Skin epidermis (tissue), 12 donors: ENCODE data around the gene ZFPM1.
A peak's percentile ranks its signal among the peaks of the same experiment; 100 is the strongest.

Experiments used
- H3K27ac ChIP-seq, 21 experiments: fragments of 200-600 bp; sonication (generic) in 11 of 21; one replicate each; pipeline ENCODE4 v1.5.0; 2020; ENCODE audit warnings: mild to moderate bottlenecking in 3 of 21, inconsistent platforms in 2 of 21, moderate library complexity in 2 of 21
- H3K4me3 ChIP-seq, 7 experiments: fragments of 200-600 bp; sonication (generic) in 2 of 7; one replicate each; pipeline ENCODE4 v1.5.0; 2020; ENCODE audit warnings: inconsistent platforms in 2 of 7, mild to moderate bottlenecking in 2 of 7, moderate library complexity in 1 of 7

Gene ZFPM1

DNA sequence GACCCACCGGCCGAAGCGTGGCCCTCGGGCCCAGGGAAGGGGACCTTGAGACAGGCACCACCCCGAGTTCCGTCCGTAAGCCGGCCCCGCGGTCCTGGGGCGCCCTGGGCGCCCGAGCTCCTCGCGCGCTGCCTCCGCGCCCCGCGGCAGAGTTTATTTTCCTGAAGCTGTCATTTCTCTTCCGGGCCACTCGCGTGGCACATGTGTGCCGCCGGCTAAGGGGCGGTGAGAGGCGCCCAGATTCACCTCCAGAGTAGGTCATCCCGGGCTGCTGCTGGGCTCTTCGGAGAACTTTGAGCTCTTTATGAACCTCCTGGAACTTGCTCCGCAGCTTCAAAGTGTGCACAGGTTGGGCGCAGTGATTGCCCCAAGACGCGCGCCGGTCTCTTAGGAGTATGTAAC, 117.6 kb downstream of the ZFPM1 start:
- H3K27ac ChIP-seq, result peak overlapping the region; percentile 56 to 93 (median 76)

DNA sequence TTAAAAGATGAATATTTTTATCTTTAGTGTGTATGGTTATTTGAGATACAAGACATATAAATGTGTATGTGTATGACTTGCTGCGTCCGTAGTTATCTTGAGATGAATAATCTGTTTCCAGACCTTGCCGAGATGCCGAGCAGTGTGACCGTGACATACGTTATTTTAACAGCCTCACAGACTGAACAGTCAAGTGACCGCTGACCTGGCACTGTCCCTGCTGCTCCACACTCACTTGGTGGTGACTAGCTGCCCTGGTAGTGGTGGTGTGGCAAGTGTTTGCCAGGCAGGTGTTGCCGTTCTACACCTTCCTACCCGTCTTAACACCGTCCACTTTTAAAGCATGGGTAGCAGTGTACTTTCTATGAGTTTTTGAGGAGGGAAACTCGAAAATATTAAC, 122.2 kb downstream of the ZFPM1 start:
- no peak overlapping the region for H3K27ac ChIP-seq
- H3K4me3 ChIP-seq, result no peak overlapping the region

More for the DNA sequence above, 117.6 kb downstream of the ZFPM1 start:
- H3K4me3 ChIP-seq, result peak overlapping the region; percentile 48 to 88 (median 70)

DNA sequence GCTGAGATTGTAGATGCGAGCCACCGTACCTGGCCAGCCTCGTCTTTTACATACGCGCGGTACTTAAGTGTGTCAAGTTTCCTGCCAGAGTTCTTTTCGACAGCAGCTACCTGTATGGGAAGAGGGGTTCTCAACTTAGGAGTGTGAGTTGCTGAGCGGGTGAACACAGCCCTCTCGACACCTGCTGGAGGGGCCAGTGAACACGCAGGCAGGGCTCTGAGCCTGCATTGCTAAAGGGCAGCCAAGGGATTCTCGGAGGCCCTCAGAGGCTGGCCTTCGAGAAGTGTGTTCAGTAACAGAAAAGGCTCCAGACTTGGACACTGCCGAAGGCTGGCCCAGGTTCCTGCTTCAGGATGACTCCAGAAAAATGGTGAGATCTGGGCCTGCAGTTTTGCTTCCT, 123.2 kb downstream of the ZFPM1 start:
- H3K27ac ChIP-seq, result no peak overlapping the region

DNA sequence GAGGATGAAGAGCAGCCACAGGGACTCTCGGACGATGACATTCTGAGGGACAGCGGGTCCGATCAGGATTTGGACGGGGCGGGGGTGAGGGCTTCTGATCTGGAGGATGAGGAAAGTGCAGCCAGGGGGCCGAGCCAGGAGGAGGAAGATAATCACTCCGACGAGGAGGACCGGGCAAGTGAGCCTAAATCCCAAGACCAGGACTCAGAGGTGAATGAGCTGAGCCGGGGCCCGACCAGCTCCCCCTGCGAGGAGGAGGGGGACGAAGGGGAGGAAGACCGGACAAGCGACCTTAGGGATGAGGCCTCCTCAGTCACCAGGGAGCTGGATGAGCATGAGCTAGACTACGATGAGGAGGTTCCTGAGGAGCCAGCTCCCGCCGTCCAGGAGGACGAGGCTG, 124.1 kb downstream of the ZFPM1 start:
- no peak overlapping the region for H3K27ac ChIP-seq
- no peak overlapping the region for H3K4me3 ChIP-seq

More for the DNA sequence above, 123.2 kb downstream of the ZFPM1 start:
- no peak overlapping the region for H3K4me3 ChIP-seq

DNA sequence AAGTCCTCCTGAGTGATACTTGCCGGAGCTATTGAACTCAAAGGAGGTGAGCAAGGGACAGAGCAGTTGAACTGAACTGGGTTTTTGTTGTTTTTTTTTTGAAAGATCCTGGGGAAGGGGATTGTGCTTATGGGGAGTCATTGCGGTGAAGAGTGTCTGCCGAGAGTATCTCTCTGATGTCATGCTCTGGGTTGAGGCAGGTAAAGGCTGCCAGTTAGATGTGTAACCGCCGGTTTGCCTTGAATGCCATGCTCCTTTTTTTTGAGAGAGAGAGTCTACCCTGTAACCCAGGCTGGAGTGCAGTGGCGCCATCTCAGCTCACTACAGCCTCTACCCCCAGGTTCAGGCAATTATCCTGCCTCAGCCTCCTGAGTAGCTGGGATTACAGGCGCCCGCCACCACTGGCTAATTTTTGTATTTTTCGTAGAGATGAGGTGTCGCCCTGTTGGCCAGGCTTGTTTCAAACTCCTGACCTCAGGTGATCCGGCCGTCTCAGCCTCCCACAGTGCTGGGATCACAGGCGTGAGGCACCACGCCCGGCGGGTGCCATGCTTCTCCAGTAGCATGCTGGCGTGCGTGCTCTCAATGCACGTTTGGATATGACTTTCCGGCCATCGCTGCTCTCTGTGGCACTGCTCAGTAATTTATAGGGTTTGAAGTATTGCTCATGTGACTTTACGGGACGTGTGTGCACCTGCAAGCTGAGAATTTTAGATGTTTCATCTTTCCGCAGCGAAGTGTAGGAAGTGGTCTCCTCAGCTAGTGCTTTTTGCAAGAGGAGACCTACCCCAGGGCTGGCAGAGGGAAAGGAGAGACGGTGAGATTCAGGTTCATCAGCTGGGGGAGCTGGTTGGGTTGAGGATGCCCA, 125.6 kb downstream of the ZFPM1 start:
- H3K27ac ChIP-seq, result no peak overlapping the region
- no peak overlapping the region for H3K4me3 ChIP-seq

DNA sequence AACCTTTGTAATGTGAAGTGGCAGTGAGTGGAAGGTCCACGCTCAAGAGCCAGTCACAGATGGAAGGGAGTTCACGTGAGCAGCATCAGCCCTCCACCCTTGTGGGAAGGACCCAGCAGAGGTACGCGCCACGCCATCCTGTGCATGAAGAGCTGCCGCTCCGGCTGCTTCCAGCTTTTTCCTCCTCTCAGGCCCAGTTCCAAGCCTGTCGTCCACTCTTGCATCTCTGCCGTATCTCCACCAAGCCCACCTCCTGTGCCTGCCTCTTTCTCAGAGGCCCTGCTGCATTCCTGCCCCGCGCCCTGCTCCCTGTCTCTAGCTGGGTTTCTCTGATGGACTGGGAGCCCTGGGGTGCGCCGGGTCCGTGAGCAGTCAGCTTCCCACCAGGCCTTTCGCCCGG, 127.3 kb downstream of the ZFPM1 start:
- no peak overlapping the region for H3K4me3 ChIP-seq
- no peak overlapping the region for H3K27ac ChIP-seq

DNA sequence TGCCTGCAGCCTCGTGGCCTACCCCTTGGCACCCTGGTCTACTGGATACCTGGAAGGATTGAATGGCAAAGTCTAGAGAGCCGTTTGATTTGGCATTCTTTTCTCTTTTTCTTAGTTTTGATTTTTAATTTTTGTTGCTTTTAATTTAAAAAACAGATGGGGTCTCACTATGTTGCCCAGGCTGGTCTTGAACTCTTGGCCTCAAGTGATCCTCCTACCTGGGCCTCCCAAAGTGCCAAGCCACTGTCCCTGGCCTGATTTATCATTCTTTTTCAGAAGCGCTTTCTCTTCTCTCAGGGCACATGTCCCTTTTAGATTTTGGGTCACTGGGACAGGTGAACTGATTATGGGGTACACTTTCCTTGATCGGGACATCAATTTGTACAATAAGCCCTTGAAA, 128.0 kb downstream of the ZFPM1 start:
- Histone ChIP-seq H3K4me3 (no peak overlapping the region), H3K27ac (no peak overlapping the region)

DNA sequence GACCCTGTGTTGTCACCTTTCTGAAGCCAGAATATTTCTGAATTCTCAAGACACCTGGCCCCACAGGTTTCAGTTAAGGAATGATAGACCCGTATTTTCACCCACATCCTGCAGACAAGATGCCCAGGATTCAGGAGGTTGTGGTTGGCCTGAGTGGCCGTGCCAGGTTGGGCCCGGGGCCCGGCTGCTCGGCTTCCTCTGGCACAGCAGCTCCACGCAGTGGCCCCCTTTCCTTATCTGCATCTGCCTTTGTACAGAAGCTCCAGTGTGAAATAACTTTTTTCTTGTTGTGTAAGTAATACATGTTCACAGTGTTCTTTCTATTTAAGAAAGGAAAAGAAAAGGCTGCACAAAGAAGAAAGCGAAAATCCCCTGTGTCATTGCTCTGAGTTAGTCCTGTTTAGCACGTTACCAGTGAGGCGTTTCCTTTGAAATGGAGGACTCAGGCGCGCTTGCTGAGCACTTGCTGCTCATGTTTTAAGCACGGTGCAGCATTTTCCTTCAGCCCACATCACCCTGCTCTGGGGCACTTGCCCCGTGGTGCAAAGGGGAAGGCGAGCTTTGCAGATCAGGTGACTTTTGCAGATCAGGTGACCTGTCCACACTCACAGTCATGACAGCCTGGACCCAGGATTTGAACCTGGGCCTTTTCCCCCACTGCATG, 130.0 kb downstream of the ZFPM1 start:
- Histone ChIP-seq H3K27ac (peak overlapping the region in 1 of 21 experiments; percentile 0), H3K4me3 (no peak overlapping the region)

DNA sequence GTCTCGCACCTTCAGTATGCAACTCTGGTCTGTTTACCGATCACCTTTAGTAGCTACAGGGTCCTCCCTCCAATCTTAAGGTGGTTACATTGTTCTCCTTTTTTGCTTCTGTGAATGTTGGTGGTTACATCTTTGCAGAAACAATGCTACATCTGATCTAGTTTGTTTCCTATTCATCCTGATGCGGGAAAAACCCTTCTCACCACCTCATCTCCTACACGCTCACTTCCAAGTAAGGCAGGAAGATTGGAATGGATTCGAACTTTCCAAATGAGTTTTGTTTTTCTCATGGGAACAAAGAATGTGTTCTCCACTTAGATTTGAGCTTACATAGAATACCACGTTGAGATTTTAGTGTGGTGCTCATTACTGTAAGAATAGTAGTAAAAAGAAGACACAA, 131.6 kb downstream of the ZFPM1 start:
- no peak overlapping the region for H3K27ac ChIP-seq
- no peak overlapping the region for H3K4me3 ChIP-seq

DNA sequence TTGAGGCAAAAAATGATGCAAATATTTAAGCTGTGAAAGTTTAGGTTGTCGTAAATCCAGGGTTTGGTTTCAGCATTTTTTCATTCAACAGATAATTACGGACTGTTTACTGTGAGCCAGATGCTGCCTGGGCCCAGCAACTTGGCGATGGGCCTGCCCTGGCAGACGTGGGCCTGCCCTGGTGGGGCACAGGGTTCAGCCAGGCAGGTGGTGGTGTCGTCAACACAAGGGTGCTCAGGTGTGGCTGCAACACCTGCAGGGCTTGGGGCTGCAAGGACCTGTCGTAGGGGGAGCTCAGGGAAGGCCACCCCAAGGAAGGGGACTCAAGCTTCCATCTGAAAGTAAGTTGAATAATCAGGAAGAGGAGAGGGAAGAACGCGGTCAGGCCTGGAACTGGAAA, 132.2 kb downstream of the ZFPM1 start:
- Histone ChIP-seq H3K27ac (no peak overlapping the region), H3K4me3 (no peak overlapping the region)

DNA sequence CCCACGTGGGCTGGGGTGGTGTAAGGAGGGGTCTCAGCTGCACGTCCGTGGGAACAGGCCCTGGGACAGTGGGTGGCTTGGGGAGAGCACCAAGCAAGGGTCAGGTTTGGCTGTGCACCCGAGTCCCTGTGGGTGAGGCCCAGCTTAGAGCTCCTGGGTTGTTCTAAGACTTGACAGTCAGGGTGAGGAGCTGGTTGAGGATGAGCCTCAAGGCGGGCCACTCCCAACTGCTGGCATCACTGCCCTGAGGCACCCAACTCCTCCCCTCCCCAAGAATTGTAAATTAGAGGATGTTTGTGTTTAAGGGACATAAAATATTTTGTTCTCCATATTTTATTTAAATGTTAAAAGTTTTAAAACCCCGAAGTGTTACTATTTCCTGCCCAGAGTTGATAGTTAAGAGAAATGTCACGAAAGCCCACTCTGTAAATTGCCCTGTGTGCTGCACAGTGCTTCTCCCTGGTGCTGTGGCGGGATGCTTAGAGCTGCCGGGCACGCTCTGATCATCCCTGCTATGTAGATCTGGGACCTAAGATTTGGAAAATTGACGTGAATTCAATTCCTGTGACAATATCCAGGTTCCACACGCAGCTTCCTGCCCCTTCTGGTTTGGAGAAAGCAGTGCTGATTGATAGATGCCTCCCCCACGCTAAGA, 133.0 kb downstream of the ZFPM1 start:
- no peak overlapping the region for H3K27ac ChIP-seq
- H3K4me3 ChIP-seq, result no peak overlapping the region
